HEK293T (cell line): ENCODE results near the gene KCNQ1OT1.

Experiments used
- CTCF ChIA-PET: fragments of 350-600 bp; formaldehyde crosslinking; extraction: SDS; loops from one replicate; lab custom pipeline; 2021; ENCODE audit warnings: antibody characterized with exemption, inconsistent platforms; lab: Yijun Ruan, JAX
- POLR2A ChIA-PET: fragments of 350-600 bp; formaldehyde crosslinking; extraction: SDS; loops from one replicate; lab custom pipeline; 2020; ENCODE audit warnings: antibody characterized with exemption, inconsistent platforms; lab: Yijun Ruan, JAX
- DNase-seq: peaks from one replicate; pipeline ENCODE4 v3.0.0; 2012; ENCODE audit warnings: mixed read lengths; ENCODE audit errors: extremely low spot score
- ARNT ChIP-seq: fragments of 450-650 bp; IDR thresholded peaks from 2 replicates; pipeline ENCODE4 v1.6.1; 2017; ENCODE audit warnings: mild to moderate bottlenecking
- BHLHE40 ChIP-seq: fragments of 450-650 bp; IDR thresholded peaks from 2 replicates; pipeline ENCODE4 v1.6.1; 2016; ENCODE audit warnings: mild to moderate bottlenecking, moderate library complexity, borderline replicate concordance
- CTBP1 ChIP-seq: fragments of 450-650 bp; IDR thresholded peaks from 2 replicates; pipeline ENCODE4 v1.6.1; 2016; ENCODE audit warnings: borderline replicate concordance
- ELF4 ChIP-seq: fragments of 450-650 bp; IDR thresholded peaks from 2 replicates; pipeline ENCODE4 v1.6.1; 2017; ENCODE audit warnings: antibody characterized with exemption
- FOXA1 ChIP-seq: fragments of 450-650 bp; IDR thresholded peaks from 2 replicates; pipeline ENCODE4 v1.6.1; 2016; ENCODE audit warnings: mild to moderate bottlenecking
- FOXK2 ChIP-seq: fragments of 450-650 bp; IDR thresholded peaks from 2 replicates; pipeline ENCODE4 v1.6.1; 2016; ENCODE audit warnings: mild to moderate bottlenecking
- FOXM1 ChIP-seq: fragments of 450-650 bp; IDR thresholded peaks from 2 replicates; pipeline ENCODE4 v1.6.1; 2017; ENCODE audit warnings: mild to moderate bottlenecking, borderline replicate concordance
- HDGF ChIP-seq: fragments of 450-650 bp; IDR thresholded peaks from 2 replicates; pipeline ENCODE4 v1.6.1; 2017; ENCODE audit warnings: antibody characterized with exemption, borderline replicate concordance
- L3MBTL2 ChIP-seq: fragments of 450-650 bp; conservative IDR thresholded peaks from 2 replicates; pipeline ENCODE4 v1.6.1; 2016; ENCODE audit warnings: mild to moderate bottlenecking
- LEF1 ChIP-seq: fragments of 450-650 bp; IDR thresholded peaks from 2 replicates; pipeline ENCODE4 v1.6.1; 2017; ENCODE audit warnings: mild to moderate bottlenecking, borderline replicate concordance
- NFRKB ChIP-seq: fragments of 450-650 bp; IDR thresholded peaks from 2 replicates; pipeline ENCODE4 v1.6.1; 2016; ENCODE audit warnings: mild to moderate bottlenecking, moderate library complexity
- SP1 ChIP-seq: fragments of 450-650 bp; IDR thresholded peaks from 2 replicates; pipeline ENCODE4 v1.6.1; 2017
- SUZ12 ChIP-seq: fragments of 450-650 bp; IDR thresholded peaks from 2 replicates; pipeline ENCODE4 v1.6.1; 2016; ENCODE audit warnings: mild to moderate bottlenecking
- TARDBP ChIP-seq: fragments of 450-650 bp; IDR thresholded peaks from 2 replicates; pipeline ENCODE4 v1.6.1; 2016
- ZNF384 ChIP-seq: fragments of 450-650 bp; IDR thresholded peaks from 2 replicates; pipeline ENCODE4 v1.6.1; 2016
- TF ChIP-seq, protein P1 (sequence below): fragments of 450-650 bp; IDR thresholded peaks from 2 replicates; pipeline ENCODE4 v1.6.1; 2016

The KCNQ1OT1 gene

DNA sequence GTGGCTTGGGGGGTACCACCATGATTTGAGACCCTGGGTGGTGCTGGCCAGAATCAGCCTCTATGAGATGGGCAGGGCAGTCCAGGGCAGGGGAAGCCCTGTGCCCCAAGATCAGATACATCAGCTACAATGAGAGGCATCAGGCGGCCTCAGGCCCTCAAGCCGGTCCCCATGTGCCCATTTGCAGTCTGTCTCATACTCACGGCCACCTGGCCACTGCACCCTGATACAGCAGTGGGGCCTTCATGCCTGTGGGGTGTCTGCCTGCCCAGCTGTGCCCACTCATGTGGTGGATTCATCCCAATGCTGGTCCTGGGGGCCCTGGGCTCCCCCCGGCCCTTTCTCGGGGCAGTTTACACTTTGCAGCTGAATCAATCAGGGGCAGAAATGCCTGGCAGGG is 42.4 kb upstream of the KCNQ1OT1 start:
- DNase-seq: no peak
- ChIA-PET CTCF (no interaction called here), POLR2A (no interaction called here)
- no peak for TF ChIP-seq SUZ12

GRCh38 chr11:2741377-2742131 is 41.8 kb upstream of the KCNQ1OT1 start:
- TF ChIP-seq HDGF (no peak), SUZ12 (no peak), ELF4 (no peak), LEF1 (no peak), BHLHE40 (no peak), FOXK2 (no peak)
- CTCF ChIA-PET: no interaction called here
- POLR2A ChIA-PET: no interaction called here
- no peak for DNase-seq

DNA sequence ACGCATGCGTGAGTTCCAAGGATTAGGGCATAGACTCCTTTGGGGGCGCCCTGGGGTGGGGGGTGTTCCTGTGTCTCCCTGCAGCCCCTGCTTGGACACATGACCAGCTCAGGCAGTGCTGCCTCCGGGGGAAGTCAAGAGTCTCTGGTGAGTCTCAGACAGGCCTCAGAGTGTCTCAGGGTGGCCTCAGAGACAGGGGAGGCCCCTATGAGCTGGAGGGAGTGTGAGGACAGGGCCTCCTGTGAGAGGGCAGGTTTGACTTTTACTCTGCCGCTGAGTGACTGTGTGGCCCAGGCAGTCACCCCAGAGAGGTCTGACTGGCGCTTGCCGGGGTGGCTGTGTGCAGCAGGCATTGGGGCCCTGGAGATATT is 41.2 kb upstream of the KCNQ1OT1 start:
- POLR2A ChIA-PET: no interaction called here

GRCh38 chr11:2740275-2740940 is 40.6 kb upstream of the KCNQ1OT1 start:
- no peak for DNase-seq
- ChIA-PET POLR2A (no interaction called here), CTCF (no interaction called here)
- no peak for TF ChIP-seq SP1
- TF ChIP-seq ELF4: no peak
- no peak for TF ChIP-seq LEF1
- TF ChIP-seq NFRKB: no peak
- no peak for TF ChIP-seq FOXM1
- TF ChIP-seq, protein P1, sequence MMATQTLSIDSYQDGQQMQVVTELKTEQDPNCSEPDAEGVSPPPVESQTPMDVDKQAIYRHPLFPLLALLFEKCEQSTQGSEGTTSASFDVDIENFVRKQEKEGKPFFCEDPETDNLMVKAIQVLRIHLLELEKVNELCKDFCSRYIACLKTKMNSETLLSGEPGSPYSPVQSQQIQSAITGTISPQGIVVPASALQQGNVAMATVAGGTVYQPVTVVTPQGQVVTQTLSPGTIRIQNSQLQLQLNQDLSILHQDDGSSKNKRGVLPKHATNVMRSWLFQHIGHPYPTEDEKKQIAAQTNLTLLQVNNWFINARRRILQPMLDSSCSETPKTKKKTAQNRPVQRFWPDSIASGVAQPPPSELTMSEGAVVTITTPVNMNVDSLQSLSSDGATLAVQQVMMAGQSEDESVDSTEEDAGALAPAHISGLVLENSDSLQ: no peak
- TF ChIP-seq ARNT: no peak
- no peak for TF ChIP-seq SUZ12
- TF ChIP-seq TARDBP: no peak
- no peak for TF ChIP-seq HDGF
- no peak for TF ChIP-seq FOXA1
- no peak for TF ChIP-seq L3MBTL2
- TF ChIP-seq FOXK2: no peak
- TF ChIP-seq ZNF384: no peak

More for the DNA sequence above, 41.2 kb upstream of the KCNQ1OT1 start:
- TF ChIP-seq ARNT (no peak), ZNF384 (no peak)
- TF ChIP-seq, protein P1: no peak
- CTCF ChIA-PET: no interaction called here
- DNase-seq: no peak

- CTCF ChIA-PET: no interaction called here
Observed at GRCh38 chr11:2739531-2740274, 39.9 kb upstream of the KCNQ1OT1 start.

GRCh38 chr11:2738551-2739431 is 39.0 kb upstream of the KCNQ1OT1 start:
- DNase-seq: no peak
- TF ChIP-seq ARNT: no peak
- no peak for TF ChIP-seq SP1
- TF ChIP-seq FOXA1: no peak
- no peak for TF ChIP-seq LEF1
- TF ChIP-seq TARDBP: no peak
- TF ChIP-seq BHLHE40: no peak
- no peak for TF ChIP-seq ZNF384
- ChIA-PET CTCF (no interaction called here), POLR2A (no interaction called here)

More at GRCh38 chr11:2739531-2740274, 39.9 kb upstream of the KCNQ1OT1 start:
- POLR2A ChIA-PET: no interaction called here
- TF ChIP-seq ARNT: no peak
- no peak for TF ChIP-seq CTBP1
- no peak for TF ChIP-seq L3MBTL2
- no peak for TF ChIP-seq BHLHE40
- DNase-seq: no peak

- no peak for TF ChIP-seq FOXK2
- TF ChIP-seq SUZ12: no peak
- TF ChIP-seq ZNF384: no peak
- TF ChIP-seq FOXM1: no peak
- no peak for TF ChIP-seq ARNT
- TF ChIP-seq L3MBTL2: no peak
- no peak for TF ChIP-seq LEF1
- TF ChIP-seq TARDBP: no peak
- TF ChIP-seq HDGF: no peak
- TF ChIP-seq NFRKB: no peak
- TF ChIP-seq BHLHE40: no peak
- TF ChIP-seq ELF4: no peak
- no peak for TF ChIP-seq CTBP1
- no peak for TF ChIP-seq SP1
- ChIA-PET CTCF (no interaction called here), POLR2A (interaction anchor here (0.8 kb wide), 1 partner anchor 38 kb away, joined by 3 read pairs; the partner anchor contains the start of gene KCNQ1OT1)
- no peak for DNase-seq
Observed at GRCh38 chr11:2737866-2738265, 38.1 kb upstream of the KCNQ1OT1 start.
